ENCODE results near the gene MZT2A. TPM values are rescaled to one million over a fixed set of nuclear protein-coding genes. Genes with fewer than 3 reads are reported as not detected.
"Not testable (repeated sequence)": the region's sequence is repeated elsewhere in the genome, so short reads cannot be mapped to it uniquely, and the experiment has no call there.

MZT2A gene
- total and polyA plus RNA-seq, 12 donors: 12.4 to 226 (median 127) TPM

DNA sequence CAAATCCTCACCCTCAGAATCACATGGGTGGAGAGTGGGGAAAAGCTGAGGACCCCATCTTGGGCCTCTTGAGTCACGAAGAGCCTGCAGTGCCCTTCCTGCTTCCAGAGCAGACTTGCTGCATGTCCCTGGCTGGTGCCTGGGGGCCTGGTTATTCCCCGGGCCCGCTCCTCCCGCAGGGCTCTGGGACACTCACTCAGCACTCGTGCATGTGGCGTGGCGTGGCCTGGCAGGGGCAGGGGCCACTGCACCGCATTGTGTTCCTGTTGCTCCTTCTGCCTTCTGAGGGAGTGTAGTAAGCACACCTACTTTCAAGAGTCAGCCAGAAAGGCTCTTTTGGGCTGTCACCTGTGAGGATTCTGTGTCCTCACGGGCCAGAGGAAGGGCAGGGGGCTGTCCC lies 17.4 kb upstream of the MZT2A start:
- intact Hi-C loops (cut with DNase I): no loop called here
- peaks cover 0 to 39% of the 10 kb centered on the region in 2 donors for H3K36me3 ChIP-seq (replicated peaks in 1 of 2)
- TF ChIP-seq POLR2A (IDR thresholded peaks at IDR 0.05): no peak
- TF ChIP-seq, protein P1, sequence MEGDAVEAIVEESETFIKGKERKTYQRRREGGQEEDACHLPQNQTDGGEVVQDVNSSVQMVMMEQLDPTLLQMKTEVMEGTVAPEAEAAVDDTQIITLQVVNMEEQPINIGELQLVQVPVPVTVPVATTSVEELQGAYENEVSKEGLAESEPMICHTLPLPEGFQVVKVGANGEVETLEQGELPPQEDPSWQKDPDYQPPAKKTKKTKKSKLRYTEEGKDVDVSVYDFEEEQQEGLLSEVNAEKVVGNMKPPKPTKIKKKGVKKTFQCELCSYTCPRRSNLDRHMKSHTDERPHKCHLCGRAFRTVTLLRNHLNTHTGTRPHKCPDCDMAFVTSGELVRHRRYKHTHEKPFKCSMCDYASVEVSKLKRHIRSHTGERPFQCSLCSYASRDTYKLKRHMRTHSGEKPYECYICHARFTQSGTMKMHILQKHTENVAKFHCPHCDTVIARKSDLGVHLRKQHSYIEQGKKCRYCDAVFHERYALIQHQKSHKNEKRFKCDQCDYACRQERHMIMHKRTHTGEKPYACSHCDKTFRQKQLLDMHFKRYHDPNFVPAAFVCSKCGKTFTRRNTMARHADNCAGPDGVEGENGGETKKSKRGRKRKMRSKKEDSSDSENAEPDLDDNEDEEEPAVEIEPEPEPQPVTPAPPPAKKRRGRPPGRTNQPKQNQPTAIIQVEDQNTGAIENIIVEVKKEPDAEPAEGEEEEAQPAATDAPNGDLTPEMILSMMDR (IDR thresholded peaks at IDR 0.05): no peak
- H3K9me3 ChIP-seq (replicated peaks in 1 of 3): no peaks in the 10 kb centered on the region
- 20 to 86% (median 81%) methylated on average over 1 to 9 of the region's 9 CpGs for WGBS, 4 donors
- no peak overlapping the region for H3K4me3 ChIP-seq
- H3K4me1 ChIP-seq (replicated peaks in 1 of 2): no peaks in the 10 kb centered on the region
- no peak overlapping the region for H3K27ac ChIP-seq
- no peak for DNase-seq
- no peaks in the 10 kb centered on the region for H3K27me3 ChIP-seq

DNA sequence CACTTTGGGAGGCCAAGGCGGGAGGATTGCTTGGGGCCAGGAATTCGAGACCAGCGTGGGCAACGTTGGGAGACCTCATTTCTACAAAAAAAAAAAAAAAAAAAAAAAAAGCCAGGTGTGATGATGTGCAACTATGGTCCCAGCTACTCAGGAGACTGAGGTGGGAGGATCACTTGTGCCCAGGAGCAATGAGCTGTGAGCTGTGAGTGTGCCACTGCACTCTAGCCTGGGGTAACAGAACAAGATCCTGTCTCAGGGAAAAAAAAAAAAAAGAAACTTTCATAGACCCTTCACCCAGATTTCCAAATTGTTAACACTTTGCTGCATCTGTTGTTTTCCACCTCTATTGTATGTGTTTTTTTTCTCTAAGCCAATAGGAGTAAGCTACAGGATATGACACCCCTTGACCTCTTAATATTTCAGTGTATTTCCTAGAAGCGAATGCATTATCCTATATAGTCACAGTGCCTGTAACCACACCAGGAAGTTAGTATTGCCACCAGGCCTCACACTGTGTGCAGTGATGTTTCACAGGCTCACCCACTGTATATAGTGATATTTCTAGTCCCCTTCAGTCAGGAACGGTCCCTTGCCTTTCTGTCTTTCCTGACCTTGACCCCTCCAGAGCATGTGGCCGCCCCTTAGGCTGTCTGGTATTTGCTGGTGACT lies 12.0 kb upstream of the MZT2A start:
- peaks cover 0 to 80% of the 10 kb centered on the region in 2 donors for H3K36me3 ChIP-seq (replicated peaks in 1 of 2)
- H3K27ac ChIP-seq; intact Hi-C loops (cut with DNase I); H3K27me3 ChIP-seq; H3K4me3 ChIP-seq; H3K9me3 ChIP-seq (replicated peaks in 1 of 3); H3K4me1 ChIP-seq (replicated peaks in 1 of 2); DNase-seq: not testable (repeated sequence)
- WGBS, 4 donors: 75 to 82% (median 76%) methylated on average over 7 of the region's 7 CpGs

DNA sequence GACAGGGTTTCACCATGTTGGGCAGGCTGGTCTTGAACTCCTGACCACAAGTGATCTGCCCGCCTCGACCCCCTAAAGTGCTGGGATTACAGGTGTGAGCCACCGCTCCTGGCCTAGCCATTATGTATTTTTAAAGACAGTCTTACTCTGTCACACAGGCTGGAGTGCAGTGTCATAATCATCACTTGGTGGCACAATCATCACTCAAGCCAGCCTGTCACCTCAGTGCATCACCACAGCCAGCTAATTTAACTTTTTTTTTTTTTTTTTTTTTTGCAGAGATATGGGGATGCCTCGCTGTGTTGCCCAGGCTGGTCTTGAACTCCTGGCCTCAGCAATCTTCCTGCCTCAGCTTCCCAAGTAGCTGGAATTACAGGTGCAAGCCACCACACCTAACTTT lies 11.4 kb upstream of the MZT2A start:
- H3K36me3 ChIP-seq (replicated peaks in 1 of 2): peaks cover 0 to 76% of the 10 kb centered on the region in 2 donors
- DNase-seq; H3K27ac ChIP-seq; H3K9me3 ChIP-seq (replicated peaks in 1 of 3); intact Hi-C loops (cut with DNase I); H3K4me1 ChIP-seq (replicated peaks in 1 of 2); H3K27me3 ChIP-seq; H3K4me3 ChIP-seq: not testable (repeated sequence)
- 87 to 97% (median 92%) methylated on average over 2 to 4 of the region's 4 CpGs for WGBS, 4 donors

DNA sequence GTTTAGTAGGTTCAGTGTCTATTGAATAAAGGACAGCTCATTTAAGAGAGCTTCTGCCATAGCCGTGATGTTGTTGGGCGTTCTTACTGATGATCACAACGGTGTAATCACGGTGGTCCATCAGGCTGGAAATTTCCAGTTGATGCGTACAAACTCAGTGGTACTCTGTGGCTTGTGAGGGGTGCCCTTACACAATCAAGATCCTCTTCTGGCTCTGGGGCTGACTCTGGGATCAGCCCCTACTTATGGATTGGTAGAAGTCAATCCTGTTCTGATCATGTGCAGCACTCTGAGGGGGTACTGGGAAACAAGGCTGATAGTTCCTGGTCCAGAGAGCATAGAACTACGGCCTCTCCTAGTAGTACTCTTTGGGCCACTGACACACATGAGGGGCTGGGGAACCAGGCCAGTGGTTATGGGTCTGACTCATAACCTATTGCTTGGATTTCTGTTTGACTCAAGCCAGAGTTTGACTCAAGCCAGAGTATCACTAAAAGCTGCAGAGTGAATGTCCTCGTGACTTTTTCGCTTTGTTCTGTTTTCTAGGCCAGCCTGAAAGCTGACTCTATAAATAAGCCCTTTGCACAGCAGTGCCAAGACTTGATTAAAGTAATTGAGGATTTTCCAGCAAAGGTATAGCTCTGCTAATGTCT lies 6.2 kb upstream of the MZT2A start:
- intact Hi-C loops (cut with DNase I): loop anchor here in 1 of 2 donors (10.0 kb wide), 1 partner anchor 84 kb away; no protein-coding TSS in a partner anchor
- H3K27ac ChIP-seq: peak overlapping the region in 3 of 5 donors; percentile 13 to 65 (median 52)
- DNase-seq: peak; percentile 62 to 83 (median 74)
- peak in 1 of 2 donors; percentile 28 for TF ChIP-seq POLR2A (IDR thresholded peaks at IDR 0.05)
- H3K36me3 ChIP-seq (replicated peaks in 1 of 2): peaks cover 0 to 34% of the 10 kb centered on the region in 2 donors
- H3K4me1 ChIP-seq (replicated peaks in 1 of 2): peaks cover 11 to 17% of the 10 kb centered on the region in 2 donors
- WGBS, 4 donors: 53 to 71% (median 59%) methylated on average over 8 of the region's 8 CpGs
- not testable (repeated sequence) for H3K27me3 ChIP-seq; H3K9me3 ChIP-seq (replicated peaks in 1 of 3); H3K4me3 ChIP-seq

DNA sequence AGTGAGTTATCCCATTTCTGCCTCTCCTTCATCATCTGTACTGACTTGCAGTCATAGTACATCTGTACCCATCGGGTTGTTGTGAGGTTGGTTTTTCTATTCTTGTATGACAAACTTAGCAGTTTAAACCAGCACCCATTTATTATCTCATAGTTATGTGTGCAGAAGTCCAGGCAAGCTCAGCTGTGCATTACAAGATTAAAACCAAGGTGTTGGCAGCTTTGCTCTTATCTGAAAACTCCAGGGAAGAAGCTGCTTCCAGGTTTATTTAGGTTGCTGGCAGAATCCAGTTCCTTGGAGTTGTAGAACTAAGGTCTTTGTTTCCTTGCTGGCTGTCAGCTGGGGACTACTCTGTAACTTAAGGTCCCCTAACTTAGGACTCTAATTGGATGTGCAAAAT lies 3.3 kb upstream of the MZT2A start:
- 73 to 95% (median 89%) methylated on average over 1 of the region's 1 CpG for WGBS, 4 donors
- H3K9me3 ChIP-seq (replicated peaks in 1 of 3); H3K27me3 ChIP-seq; DNase-seq; H3K4me3 ChIP-seq; H3K27ac ChIP-seq: not testable (repeated sequence)
- H3K36me3 ChIP-seq (replicated peaks in 1 of 2): peaks cover 0 to 11% of the 10 kb centered on the region in 2 donors
- intact Hi-C loops (cut with DNase I): loop anchor here in 1 of 2 donors (10.0 kb wide), 1 partner anchor 81 kb away; no protein-coding TSS in a partner anchor
- peaks cover 17 to 18% of the 10 kb centered on the region in 2 donors for H3K4me1 ChIP-seq (replicated peaks in 1 of 2)

- WGBS, 4 donors: 0 to 1% (median 0%) methylated on average over 21 to 40 of the region's 40 CpGs
- Histone ChIP-seq H3K27me3 (no peaks in the 10 kb centered on the region), H3K27ac (peak overlapping the region; percentile 62 to 98 (median 87)), H3K4me1 (replicated peaks in 1 of 2) (peaks cover 14 to 18% of the 10 kb centered on the region in 2 donors), H3K9me3 (replicated peaks in 1 of 3) (no peaks in the 10 kb centered on the region), H3K36me3 (replicated peaks in 1 of 2) (no peaks in the 10 kb centered on the region), H3K4me3 (peak overlapping the region; percentile 21 to 99 (median 56))
- no peak for DNase-seq
- TF ChIP-seq POLR2A (IDR thresholded peaks at IDR 0.05): no peak
- TF ChIP-seq, protein P1 (IDR thresholded peaks at IDR 0.05): no peak
- intact Hi-C loops (cut with DNase I): loop anchor here (5.0 to 10.0 kb wide), 2 partner anchors 79 to 179 kb away; no protein-coding TSS in a partner anchor
These were observed 1.2 kb upstream of the MZT2A start for GRCh38 chr2:131493199-131493968.
